ENCODE measurements around the gene UROC1. TPM values are rescaled to one million over a fixed set of nuclear protein-coding genes. Genes with fewer than 3 reads are reported as not detected.

The UROC1 gene
- total and polyA plus RNA-seq, 5 donors, result not detected

DNA sequence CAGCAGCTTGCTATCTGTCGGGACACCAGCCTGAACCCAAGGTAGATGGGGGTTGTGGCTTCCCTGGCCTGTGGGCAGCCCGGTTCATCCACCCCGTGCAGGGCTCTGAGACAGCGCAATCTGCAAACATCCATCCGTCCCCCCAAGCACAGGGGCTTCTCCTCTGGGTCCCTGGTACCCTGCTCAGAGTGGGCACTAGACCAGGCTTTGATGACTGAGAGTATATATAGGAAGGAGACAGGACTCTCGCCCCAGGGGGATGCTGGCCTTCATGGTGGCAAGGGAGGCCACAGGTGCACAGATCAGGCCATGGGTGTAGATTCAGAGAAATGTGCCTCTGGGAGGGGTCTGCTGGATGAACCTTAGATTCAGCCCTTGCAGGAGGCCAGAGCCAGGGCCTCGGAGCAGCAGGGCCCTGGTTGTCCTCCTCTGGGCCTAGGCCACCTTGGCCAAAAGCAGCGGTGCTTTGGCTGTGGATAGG, 82.6 kb downstream of the UROC1 start:
- 92% methylated on average over 8 of the region's 8 CpGs for WGBS
- no peaks in the 10 kb centered on the region for H3K27me3 ChIP-seq (ENCODE audit: control insufficient read depth, insufficient read depth)
- no peak for DNase-seq
- no peak overlapping the region for H3K4me3 ChIP-seq (ENCODE audit: low read length)
- no peaks in the 10 kb centered on the region for H3K9me3 ChIP-seq (ENCODE audit: control insufficient read depth, low read length)
- no peak overlapping the region for H3K27ac ChIP-seq (ENCODE audit: low read length)
- ATAC-seq, result no peak
- intact Hi-C loops (cut with DNase I), result no loop called here
- H3K4me1 ChIP-seq (ENCODE audit: control insufficient read depth, insufficient read depth, low read length), result no peaks in the 10 kb centered on the region

DNA sequence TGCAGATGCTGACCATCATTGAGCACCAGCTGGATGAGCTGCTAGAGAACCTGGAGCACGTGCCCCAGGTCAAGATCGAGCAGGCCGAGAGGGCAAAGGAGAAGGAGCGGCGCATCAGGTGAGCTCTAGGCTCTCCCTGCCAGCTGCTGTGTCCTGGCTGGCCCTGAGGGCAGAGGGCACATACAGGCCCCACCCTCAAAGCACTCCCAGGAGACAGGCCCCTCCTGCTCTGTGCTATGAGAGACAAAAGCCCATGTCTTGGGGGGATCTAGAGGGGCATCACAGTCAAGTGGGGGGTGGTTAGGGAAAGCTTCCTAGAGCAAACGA, 83.3 kb downstream of the UROC1 start:
- DNase-seq, result no peak
- 94% methylated on average over 6 of the region's 6 CpGs for WGBS
- Histone ChIP-seq H3K27me3 (ENCODE audit: control insufficient read depth, insufficient read depth) (no peaks in the 10 kb centered on the region), H3K9me3 (ENCODE audit: control insufficient read depth, low read length) (no peaks in the 10 kb centered on the region), H3K4me3 (ENCODE audit: low read length) (no peak overlapping the region), H3K27ac (ENCODE audit: low read length) (no peak overlapping the region), H3K4me1 (ENCODE audit: control insufficient read depth, insufficient read depth, low read length) (no peaks in the 10 kb centered on the region)
- intact Hi-C loops (cut with DNase I), result no loop called here
- peak in 1 of 2 donors; percentile 9 for ATAC-seq

DNA sequence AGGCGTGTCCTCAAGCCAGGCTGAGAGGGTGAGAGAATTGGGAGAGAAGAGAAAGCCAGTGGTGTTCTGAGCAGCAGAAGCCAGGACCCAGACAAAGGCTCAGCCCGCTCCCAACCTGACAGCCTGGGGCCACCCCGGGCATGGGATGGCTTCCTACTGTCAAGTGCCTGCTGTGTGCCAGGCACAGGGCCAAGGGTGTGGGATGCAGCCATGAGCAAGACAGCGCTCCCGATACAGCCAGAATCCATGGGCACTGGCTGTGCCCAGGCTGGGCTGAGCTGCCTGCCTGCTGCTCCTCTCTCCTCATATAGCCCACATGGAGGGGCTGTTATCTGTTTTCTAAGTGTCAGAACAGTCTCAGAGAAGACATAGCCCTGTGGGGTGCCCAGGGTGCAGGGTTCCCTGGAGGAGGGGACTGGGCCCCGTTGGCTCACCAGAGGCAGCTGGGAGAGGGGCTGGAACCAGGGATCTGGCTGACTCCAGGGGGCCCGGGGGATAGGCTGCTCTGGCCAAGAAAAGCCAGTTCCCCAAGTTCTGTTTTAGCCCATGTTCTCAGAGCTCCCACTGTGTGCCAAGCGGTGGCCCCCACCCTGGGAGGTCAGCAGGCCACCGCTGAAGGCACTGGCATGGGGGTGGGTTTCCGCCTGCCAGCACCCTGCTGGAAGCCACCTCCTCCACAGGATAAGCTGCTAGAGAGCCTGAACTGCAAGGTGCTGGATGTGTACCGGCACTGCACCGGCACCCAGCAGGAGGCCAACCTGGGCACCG, 83.9 kb downstream of the UROC1 start:
- intact Hi-C loops (cut with DNase I), result no loop called here
- ATAC-seq (peak; percentile 73 to 84), DNase-seq (peak; percentile 44 to 81 (median 79))
- H3K4me1 ChIP-seq (ENCODE audit: control insufficient read depth, insufficient read depth, low read length), result no peaks in the 10 kb centered on the region
- no peaks in the 10 kb centered on the region for H3K27me3 ChIP-seq (ENCODE audit: control insufficient read depth, insufficient read depth)
- 84% methylated on average over 13 of the region's 13 CpGs for WGBS
- peak overlapping the region; percentile 25 for H3K27ac ChIP-seq (ENCODE audit: low read length)
- H3K9me3 ChIP-seq (ENCODE audit: control insufficient read depth, low read length), result no peaks in the 10 kb centered on the region
- H3K4me3 ChIP-seq (ENCODE audit: low read length), result no peak overlapping the region

DNA sequence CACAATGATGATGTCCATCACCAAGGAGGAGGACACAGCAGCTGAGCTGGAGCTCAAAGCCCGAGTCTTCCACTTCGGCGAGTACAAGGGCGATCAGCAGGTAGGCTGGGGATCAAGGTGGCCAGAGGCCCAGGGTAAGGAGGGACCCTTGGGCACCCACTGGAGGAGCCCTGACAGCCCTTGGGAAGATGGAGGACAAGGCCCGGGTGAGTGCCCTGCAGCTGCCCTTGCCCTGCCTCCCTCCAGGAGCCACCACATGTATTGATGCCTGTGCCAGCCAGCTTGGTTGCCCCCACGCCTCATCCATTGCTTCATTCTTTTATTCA, 84.5 kb downstream of the UROC1 start:
- no peak for DNase-seq
- Histone ChIP-seq H3K27ac (ENCODE audit: low read length) (peak overlapping the region; percentile 25), H3K4me1 (ENCODE audit: control insufficient read depth, insufficient read depth, low read length) (no peaks in the 10 kb centered on the region), H3K4me3 (ENCODE audit: low read length) (no peak overlapping the region), H3K27me3 (ENCODE audit: control insufficient read depth, insufficient read depth) (no peaks in the 10 kb centered on the region), H3K9me3 (ENCODE audit: control insufficient read depth, low read length) (no peaks in the 10 kb centered on the region)
- WGBS, result 95% methylated on average over 6 of the region's 6 CpGs
- peak; percentile 30 to 32 for ATAC-seq
- intact Hi-C loops (cut with DNase I), result no loop called here

DNA sequence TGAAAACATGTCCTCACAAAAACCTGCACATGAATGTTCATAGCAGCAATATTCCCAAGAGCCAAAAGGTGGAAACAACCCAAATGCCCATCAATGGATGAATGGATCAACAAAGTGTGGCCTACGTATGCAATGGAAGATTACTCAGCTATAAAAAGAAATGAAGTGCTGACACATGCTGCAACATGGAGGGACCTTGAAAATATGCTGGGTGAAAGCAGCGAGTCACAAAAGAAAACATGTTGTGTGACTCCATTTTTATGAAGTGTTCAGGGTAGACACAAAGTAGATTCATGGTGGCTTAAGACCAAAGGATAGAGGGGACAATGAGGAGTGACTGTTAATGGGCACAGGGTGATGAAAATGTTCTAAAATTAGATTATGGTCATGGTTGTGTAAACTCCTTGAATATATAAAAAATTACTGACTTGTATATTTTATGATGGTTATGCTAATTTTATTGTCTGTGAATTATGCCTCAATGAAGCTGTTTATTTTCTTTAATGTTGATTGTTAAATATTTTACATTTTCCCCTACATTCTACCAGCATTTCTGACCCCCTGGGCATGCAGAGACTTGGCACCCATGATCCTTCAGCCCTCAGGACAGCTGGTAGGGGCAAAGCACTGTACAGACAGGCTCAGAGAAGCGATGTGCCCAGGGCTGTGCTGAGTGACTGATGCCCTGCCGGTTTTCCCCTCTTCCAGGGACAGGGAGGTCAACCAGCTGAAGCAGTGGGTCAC, 85.0 kb downstream of the UROC1 start:
- ATAC-seq, result no peak
- 85% methylated on average over 4 of the region's 4 CpGs for WGBS
- Histone ChIP-seq H3K27me3 (ENCODE audit: control insufficient read depth, insufficient read depth) (no peaks in the 10 kb centered on the region), H3K9me3 (ENCODE audit: control insufficient read depth, low read length) (no peaks in the 10 kb centered on the region), H3K4me3 (ENCODE audit: low read length) (no peak overlapping the region), H3K27ac (ENCODE audit: low read length) (peak overlapping the region; percentile 25), H3K4me1 (ENCODE audit: control insufficient read depth, insufficient read depth, low read length) (no peaks in the 10 kb centered on the region)
- intact Hi-C loops (cut with DNase I), result no loop called here
- no peak for DNase-seq

Other genes starting within 250 kb of the UROC1 start
- gene KLF15, start 160.4 kb downstream of the UROC1 start, total RNA-seq, result 10 to 100 TPM; 24.0 to 38.4 (median 31.1) TPM
- 36.2 TPM for gene KLF15, start 160.4 kb downstream of the UROC1 start, polyA plus RNA-seq
- not detected for gene CFAP100, start 122.9 kb downstream of the UROC1 start, total RNA-seq
- gene CFAP100, start 122.9 kb downstream of the UROC1 start, polyA plus RNA-seq, result not detected
- gene ZXDC, start 41.9 kb downstream of the UROC1 start, total RNA-seq, result 10 to 100 TPM; 17.8 to 21.6 (median 19.7) TPM
- gene ZXDC, start 41.9 kb downstream of the UROC1 start, polyA plus RNA-seq, result 8.2 TPM
- gene CHST13, start 6.4 kb upstream of the UROC1 start, total RNA-seq, result under 1 TPM in 3 of 4 donors, not detected in 1; 0.19 to 0.59 (median 0.34) TPM
- 0.11 TPM for gene CHST13, start 6.4 kb upstream of the UROC1 start, polyA plus RNA-seq
- not detected for gene C3orf22, start 41.2 kb upstream of the UROC1 start, total RNA-seq
- gene C3orf22, start 41.2 kb upstream of the UROC1 start, polyA plus RNA-seq, result not detected
- 1 to 10 TPM; 7.0 to 9.1 (median 7.9) TPM for gene TXNRD3, start 137.4 kb upstream of the UROC1 start, total RNA-seq
- 3.8 TPM for gene TXNRD3, start 137.4 kb upstream of the UROC1 start, polyA plus RNA-seq
- gene CHCHD6, start 186.5 kb upstream of the UROC1 start, total RNA-seq, result 10 to 100 TPM in 1 of 4 donors, 1 to 10 TPM in 3; 7.1 to 10.5 (median 8.6) TPM
- gene CHCHD6, start 186.5 kb upstream of the UROC1 start, polyA plus RNA-seq, result 9.3 TPM